ENCODE data around the gene DGCR8. TPM values are rescaled to one million over a fixed set of nuclear protein-coding genes. Genes with fewer than 3 reads are reported as not detected.

DGCR8 gene
- total RNA-seq, 1 donor = 30.7 TPM

DNA sequence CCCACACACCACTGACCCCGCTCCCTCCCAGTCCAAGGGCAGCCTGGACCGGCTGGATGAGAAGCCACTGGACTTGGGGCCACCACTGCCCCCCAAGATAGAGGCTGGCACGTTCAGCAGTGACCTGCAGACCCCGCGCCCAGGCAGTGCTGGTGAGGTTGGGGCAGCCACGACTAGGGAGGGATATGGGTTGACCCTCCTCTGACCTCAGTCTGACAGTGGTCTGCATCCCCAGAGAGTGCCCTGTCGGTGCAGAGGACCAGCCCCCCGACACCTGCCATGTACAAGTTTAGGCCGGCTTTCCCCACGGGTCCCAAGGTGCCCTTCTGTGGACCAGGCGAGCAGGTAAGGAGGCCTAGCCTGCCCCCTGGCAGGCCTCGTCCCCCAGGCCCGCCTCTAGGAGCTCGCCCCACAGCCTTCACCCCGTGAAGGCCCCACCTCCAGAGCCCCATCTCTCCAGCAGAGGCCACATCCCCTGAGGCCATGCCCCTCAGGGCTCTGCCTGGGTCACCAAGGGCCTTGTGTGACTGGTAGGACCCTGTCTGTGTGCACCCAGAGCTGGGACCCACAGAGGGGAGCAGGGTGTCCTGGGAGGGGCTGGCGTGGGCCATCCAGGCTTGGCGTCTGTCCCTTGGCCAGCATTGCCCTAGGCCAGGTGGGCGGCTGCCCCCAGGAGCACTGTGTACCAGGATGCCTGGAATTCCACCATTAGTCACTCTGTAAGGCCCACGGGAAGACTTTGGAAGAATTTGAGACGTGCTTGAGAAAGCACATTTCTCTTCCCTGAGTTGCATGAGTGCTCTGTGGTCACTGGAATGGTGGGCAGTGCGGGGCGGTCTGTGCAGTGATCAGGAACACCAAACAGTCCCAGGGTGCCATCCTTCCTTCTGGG is 61.4 kb downstream of the DGCR8 start:
- no peak overlapping the region for H3K4me3 ChIP-seq (ENCODE audit: low read depth, low read length)
- TF ChIP-seq, protein P1, sequence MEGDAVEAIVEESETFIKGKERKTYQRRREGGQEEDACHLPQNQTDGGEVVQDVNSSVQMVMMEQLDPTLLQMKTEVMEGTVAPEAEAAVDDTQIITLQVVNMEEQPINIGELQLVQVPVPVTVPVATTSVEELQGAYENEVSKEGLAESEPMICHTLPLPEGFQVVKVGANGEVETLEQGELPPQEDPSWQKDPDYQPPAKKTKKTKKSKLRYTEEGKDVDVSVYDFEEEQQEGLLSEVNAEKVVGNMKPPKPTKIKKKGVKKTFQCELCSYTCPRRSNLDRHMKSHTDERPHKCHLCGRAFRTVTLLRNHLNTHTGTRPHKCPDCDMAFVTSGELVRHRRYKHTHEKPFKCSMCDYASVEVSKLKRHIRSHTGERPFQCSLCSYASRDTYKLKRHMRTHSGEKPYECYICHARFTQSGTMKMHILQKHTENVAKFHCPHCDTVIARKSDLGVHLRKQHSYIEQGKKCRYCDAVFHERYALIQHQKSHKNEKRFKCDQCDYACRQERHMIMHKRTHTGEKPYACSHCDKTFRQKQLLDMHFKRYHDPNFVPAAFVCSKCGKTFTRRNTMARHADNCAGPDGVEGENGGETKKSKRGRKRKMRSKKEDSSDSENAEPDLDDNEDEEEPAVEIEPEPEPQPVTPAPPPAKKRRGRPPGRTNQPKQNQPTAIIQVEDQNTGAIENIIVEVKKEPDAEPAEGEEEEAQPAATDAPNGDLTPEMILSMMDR (IDR thresholded peaks at IDR 0.05; ENCODE audit: insufficient read depth, low read depth, low read length) = no peak
- DNase-seq (ENCODE audit: low read depth) = peak; percentile 17

DNA sequence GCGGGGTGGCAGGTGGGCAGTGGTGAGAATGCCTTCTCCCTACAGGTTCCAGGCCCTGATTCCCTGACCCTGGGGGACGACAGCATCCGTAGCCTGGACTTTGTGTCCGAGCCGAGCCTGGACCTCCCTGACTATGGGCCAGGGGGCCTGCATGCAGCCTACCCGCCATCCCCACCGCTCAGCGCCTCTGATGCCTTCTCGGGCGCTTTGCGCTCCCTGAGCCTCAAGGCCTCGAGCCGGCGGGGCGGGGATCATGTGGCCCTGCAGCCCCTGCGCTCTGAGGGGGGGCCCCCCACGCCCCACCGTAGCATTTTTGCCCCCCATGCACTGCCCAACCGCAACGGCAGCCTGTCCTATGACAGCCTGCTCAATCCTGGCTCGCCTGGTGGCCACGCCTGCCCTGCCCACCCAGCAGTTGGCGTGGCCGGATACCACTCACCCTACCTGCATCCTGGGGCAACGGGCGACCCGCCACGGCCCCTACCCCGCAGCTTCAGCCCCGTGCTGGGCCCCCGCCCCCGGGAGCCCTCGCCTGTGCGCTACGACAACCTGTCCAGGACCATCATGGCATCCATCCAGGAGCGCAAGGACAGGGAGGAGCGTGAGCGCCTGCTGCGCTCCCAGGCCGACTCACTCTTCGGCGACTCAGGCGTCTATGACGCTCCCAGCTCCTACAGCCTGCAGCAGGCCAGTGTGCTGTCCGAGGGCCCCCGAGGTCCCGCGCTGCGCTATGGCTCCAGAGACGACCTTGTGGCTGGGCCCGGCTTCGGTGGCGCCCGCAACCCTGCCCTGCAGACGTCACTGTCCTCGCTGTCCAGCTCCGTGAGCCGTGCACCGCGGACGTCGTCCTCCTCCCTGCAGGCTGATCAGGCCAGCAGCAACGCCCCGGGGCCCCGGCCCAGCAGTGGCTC is 62.9 kb downstream of the DGCR8 start:
- H3K4me3 ChIP-seq (ENCODE audit: low read depth, low read length) = no peak overlapping the region
- DNase-seq (ENCODE audit: low read depth) = no peak
- TF ChIP-seq, protein P1 (IDR thresholded peaks at IDR 0.05; ENCODE audit: insufficient read depth, low read depth, low read length) = no peak

DNA sequence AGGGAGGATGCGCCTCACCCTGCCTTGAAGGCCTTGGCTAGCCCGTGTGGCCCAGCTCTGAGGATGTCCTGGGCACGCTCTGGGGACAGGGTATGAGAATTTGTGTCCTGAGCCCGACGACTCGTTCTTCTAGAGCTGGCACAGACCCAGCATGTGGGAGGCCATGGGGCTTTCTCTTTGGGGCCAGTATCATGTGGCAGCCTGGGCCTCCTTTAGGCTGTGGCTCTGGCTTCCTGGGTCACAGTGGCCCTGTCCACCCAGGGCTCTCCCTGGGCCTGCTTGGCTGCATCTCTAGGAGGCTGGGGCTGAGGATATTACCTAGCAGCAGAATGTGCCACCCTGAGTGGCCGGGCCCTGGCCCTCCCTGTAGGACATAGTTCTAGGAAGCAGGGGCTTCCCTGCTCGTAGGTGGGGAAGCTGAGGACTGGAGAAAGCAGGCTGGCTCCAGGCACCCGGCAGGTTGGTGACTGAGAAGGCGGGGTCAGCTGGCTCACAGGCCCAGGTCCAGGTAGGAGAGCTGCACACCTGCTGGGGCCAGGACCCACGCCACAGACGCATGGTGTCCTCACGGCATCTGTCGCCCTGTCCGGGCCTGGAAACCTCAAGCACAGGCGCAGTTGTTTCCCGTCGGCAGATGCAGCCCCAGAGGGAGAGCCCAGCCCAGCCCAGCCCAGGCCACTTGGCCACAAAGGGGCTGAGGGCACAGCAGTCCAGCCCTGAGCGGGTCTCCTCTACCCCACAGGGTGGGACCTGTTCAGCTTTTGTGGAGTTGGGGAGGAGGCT is 64.0 kb downstream of the DGCR8 start:
- no peak for DNase-seq (ENCODE audit: low read depth)
- no peak overlapping the region for H3K4me3 ChIP-seq (ENCODE audit: low read depth, low read length)
- TF ChIP-seq, protein P1 (IDR thresholded peaks at IDR 0.05; ENCODE audit: insufficient read depth, low read depth, low read length) = no peak

DNA sequence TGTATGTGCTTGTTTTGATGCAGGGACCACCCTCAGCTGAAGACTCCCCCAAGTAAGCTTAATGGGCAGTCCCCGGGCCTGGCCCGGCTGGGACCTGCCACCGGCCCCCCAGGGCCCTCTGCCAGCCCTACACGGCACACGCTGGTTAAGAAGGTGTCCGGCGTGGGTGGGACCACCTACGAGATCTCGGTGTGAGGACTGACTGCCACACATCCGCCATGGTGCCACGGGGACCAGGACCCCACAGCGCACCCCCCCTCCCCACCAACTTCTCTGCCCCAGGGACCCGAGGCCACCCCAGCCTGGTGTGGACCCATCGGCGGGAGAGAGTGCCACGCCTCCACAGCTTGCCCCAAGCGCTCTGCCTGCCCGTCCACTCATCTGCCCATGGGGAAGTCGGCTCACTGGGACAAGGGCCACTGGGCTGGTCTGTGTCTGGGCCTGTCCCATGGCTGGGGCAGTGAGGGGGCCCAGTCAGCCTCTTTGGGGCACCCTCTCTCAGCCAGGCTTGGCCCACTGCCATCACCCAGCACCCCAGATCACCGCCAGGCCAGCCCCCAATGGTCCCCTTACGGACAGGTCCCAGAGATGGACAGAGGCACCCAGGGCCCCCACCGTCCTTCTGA is 65.3 kb downstream of the DGCR8 start:
- TF ChIP-seq, protein P1 (IDR thresholded peaks at IDR 0.05; ENCODE audit: insufficient read depth, low read depth, low read length) = no peak
- no peak for DNase-seq (ENCODE audit: low read depth)
- H3K4me3 ChIP-seq (ENCODE audit: low read depth, low read length) = no peak overlapping the region

DNA sequence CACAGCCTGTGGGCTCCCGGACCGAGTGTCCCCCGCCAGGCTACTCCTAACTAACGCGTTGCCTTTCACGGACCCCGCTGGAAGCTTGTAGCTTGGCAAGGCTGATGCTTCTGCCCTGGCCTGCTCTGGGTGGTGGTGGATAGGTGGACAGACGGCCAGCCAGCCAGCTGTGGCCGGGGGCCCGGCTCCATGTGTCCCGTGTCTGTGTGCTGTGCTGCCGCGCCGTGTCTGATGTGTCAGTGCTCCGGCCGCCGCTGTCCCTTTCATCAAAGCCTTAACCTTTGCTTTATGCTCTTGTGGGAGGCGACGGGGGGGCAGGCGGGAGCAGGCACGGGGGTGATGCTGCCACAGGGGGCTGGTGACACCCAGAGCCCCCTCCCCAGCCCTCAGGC is 65.8 kb downstream of the DGCR8 start:
- no peak overlapping the region for H3K4me3 ChIP-seq (ENCODE audit: low read depth, low read length)
- DNase-seq (ENCODE audit: low read depth) = no peak
- TF ChIP-seq, protein P1 (IDR thresholded peaks at IDR 0.05; ENCODE audit: insufficient read depth, low read depth, low read length) = no peak

DNA sequence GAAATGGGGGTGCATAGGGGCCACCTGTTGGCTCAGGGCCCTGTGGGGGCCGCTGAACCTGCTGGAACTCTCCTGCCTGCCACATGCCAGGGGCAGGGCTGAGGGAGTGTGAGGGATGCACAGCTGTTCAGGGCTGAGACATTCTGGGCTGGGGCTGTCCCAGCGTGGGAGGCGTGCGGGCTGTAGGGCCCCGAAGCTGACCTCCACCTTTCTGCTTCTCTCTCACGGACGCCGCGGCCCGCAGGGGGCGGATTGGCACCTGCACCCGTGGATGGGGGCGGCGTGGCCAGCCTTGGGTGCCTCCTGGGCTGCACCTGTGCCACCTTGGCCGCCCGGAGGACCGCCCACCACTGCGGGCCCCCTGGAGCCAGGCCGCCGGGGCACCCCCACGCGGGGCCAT is 66.7 kb downstream of the DGCR8 start:
- TF ChIP-seq, protein P1 (IDR thresholded peaks at IDR 0.05; ENCODE audit: insufficient read depth, low read depth, low read length) = no peak
- no peak for DNase-seq (ENCODE audit: low read depth)

More for the DNA sequence above, 66.7 kb downstream of the DGCR8 start:
- H3K4me3 ChIP-seq (ENCODE audit: low read depth, low read length) = no peak overlapping the region

Measured in fibroblast of villous mesenchyme (primary cell).